Astrocyte (in vitro differentiated cells and primary cell): ENCODE measurements around the gene GTF3C1. TPM values are rescaled to one million over a fixed set of nuclear protein-coding genes. Genes with fewer than 3 reads are reported as not detected.

Source experiments
- DNase-seq: peaks from one replicate; pipeline ENCODE4 v3.0.0-alpha.2; 2010; ENCODE audit warnings: low read depth
- FAIRE-seq: peaks from 2 replicates; lab custom pipeline; 2011; peaks lifted over from hg19 to GRCh38; lab: Jason Lieb, UNC
- H2AFZ ChIP-seq: 2 replicates; pipeline ENCODE4 v1.6.0; 2012; ENCODE audit warnings: low read depth, low read length, inconsistent platforms
- H3K27ac ChIP-seq: 2 replicates; pipeline ENCODE4 v1.5.1; 2011; ENCODE audit warnings: low read depth, low read length, inconsistent platforms
- H3K27me3 ChIP-seq: 2 replicates; pipeline ENCODE4 v1.6.0; 2011; ENCODE audit warnings: low read length, inconsistent platforms; ENCODE audit not compliant: insufficient read depth
- H3K36me3 ChIP-seq: 2 replicates; pipeline ENCODE4 v1.5.1; 2011; ENCODE audit warnings: low read length, inconsistent platforms; ENCODE audit not compliant: insufficient read depth
- H3K4me1 ChIP-seq: 2 replicates; pipeline ENCODE4 v1.5.1; 2011; ENCODE audit warnings: low read length, inconsistent platforms; ENCODE audit not compliant: insufficient read depth
- H3K4me2 ChIP-seq: 2 replicates; pipeline ENCODE4 v1.6.0; 2012; ENCODE audit warnings: low read length, inconsistent platforms
- H3K4me3 ChIP-seq: 2 replicates; pipeline ENCODE4 v1.5.1; 2011; ENCODE audit warnings: low read depth, mild to moderate bottlenecking, low read length, inconsistent platforms; ENCODE audit not compliant: insufficient read depth
- H3K79me2 ChIP-seq: 2 replicates; pipeline ENCODE4 v1.6.0; 2012; ENCODE audit warnings: mild to moderate bottlenecking, low read length, inconsistent platforms; ENCODE audit not compliant: insufficient read depth
- H3K9ac ChIP-seq: 2 replicates; pipeline ENCODE4 v1.6.0; 2012; ENCODE audit warnings: mild to moderate bottlenecking, low read length, inconsistent platforms
- H3K9me3 ChIP-seq: 2 replicates; pipeline ENCODE4 v1.5.1; 2012; ENCODE audit warnings: low read depth, mild to moderate bottlenecking, low read length, inconsistent platforms; ENCODE audit not compliant: insufficient read depth
- H4K20me1 ChIP-seq: 2 replicates; pipeline ENCODE4 v1.6.0; 2012; ENCODE audit warnings: low read length, inconsistent platforms; ENCODE audit not compliant: insufficient read depth
- H3K27ac Mint-ChIP-seq: one replicate; pipeline ENCODE4 v1.8.0; 2021; ENCODE audit warnings: mild to moderate bottlenecking, mixed read lengths; ENCODE audit not compliant: unreplicated experiment
- H3K27me3 Mint-ChIP-seq: one replicate; pipeline ENCODE4 v1.8.0; 2021; ENCODE audit warnings: low read depth, mixed read lengths; ENCODE audit not compliant: unreplicated experiment
- H3K36me3 Mint-ChIP-seq: one replicate; pipeline ENCODE4 v1.8.0; 2021; ENCODE audit warnings: low read depth, mixed read lengths; ENCODE audit not compliant: unreplicated experiment
- H3K4me1 Mint-ChIP-seq: one replicate; pipeline ENCODE4 v1.8.0; 2021; ENCODE audit warnings: low read depth, mixed read lengths; ENCODE audit not compliant: unreplicated experiment
- H3K4me3 Mint-ChIP-seq: one replicate; pipeline ENCODE4 v1.8.0; 2021; ENCODE audit warnings: mild to moderate bottlenecking, moderate library complexity, mixed read lengths; ENCODE audit not compliant: unreplicated experiment
- H3K9me3 Mint-ChIP-seq: one replicate; pipeline ENCODE4 v1.8.0; 2021; ENCODE audit warnings: mild to moderate bottlenecking, mixed read lengths; ENCODE audit not compliant: unreplicated experiment
- CTCF ChIP-seq: IDR thresholded peaks from 2 replicates; pipeline ENCODE4 v1.5.1; 2011; ENCODE audit warnings: low read depth, mild to moderate bottlenecking, inconsistent platforms, low read length, moderate library complexity; ENCODE audit not compliant: insufficient read depth
- EZH2 ChIP-seq: IDR thresholded peaks from 2 replicates; pipeline ENCODE4 v1.6.1; 2012; ENCODE audit warnings: mild to moderate bottlenecking, low read length, inconsistent platforms; ENCODE audit not compliant: insufficient read depth
- total RNA-seq: library from RNA; stranded (reverse); gene quantifications from 2 replicates; pipeline ENCODE4 v1.2.1, GENCODE V29; 2021

The GTF3C1 gene
- total RNA-seq, 1 donor from 2014 or later, result 103 TPM

GRCh38 chr16:27598220-27598619 lies 48.5 kb upstream of the GTF3C1 start:
- no peaks in the 10 kb centered on the region for H3K36me3 ChIP-seq
- Mint-ChIP-seq H3K9me3 (peaks cover 4% of the 10 kb centered on the region), H3K27ac (no peak overlapping the region), H3K4me1 (peaks cover 6% of the 10 kb centered on the region), H3K36me3 (peaks cover 16% of the 10 kb centered on the region), H3K27me3 (no peaks in the 10 kb centered on the region), H3K4me3 (no peak overlapping the region)
- no peak for TF ChIP-seq CTCF
- TF ChIP-seq EZH2, result no peak
- no peak overlapping the region for H3K4me2 ChIP-seq
- H2AFZ ChIP-seq, result no peak overlapping the region
- no peak overlapping the region for H3K9ac ChIP-seq
- H3K4me1 ChIP-seq, result peaks cover 6% of the 10 kb centered on the region
- H3K79me2 ChIP-seq, result no peaks in the 10 kb centered on the region
- no peak for DNase-seq
- FAIRE-seq, result no peak
- H3K4me3 ChIP-seq, result no peak overlapping the region
- H3K27ac ChIP-seq, result no peak overlapping the region
- H3K9me3 ChIP-seq, result no peaks in the 10 kb centered on the region
- no peaks in the 10 kb centered on the region for H3K27me3 ChIP-seq
- H4K20me1 ChIP-seq, result no peaks in the 10 kb centered on the region

- Mint-ChIP-seq H3K4me3 (no peak overlapping the region), H3K4me1 (peaks cover 6% of the 10 kb centered on the region), H3K27me3 (no peaks in the 10 kb centered on the region), H3K36me3 (peaks cover 17% of the 10 kb centered on the region), H3K9me3 (peaks cover 4% of the 10 kb centered on the region), H3K27ac (no peak overlapping the region)
- no peaks in the 10 kb centered on the region for H3K36me3 ChIP-seq
- FAIRE-seq (no peak), DNase-seq (no peak)
- H3K4me2 ChIP-seq, result no peak overlapping the region
- no peaks in the 10 kb centered on the region for H3K79me2 ChIP-seq
- no peak overlapping the region for H3K4me3 ChIP-seq
- H3K9ac ChIP-seq, result no peak overlapping the region
- H3K27ac ChIP-seq, result no peak overlapping the region
- H3K27me3 ChIP-seq, result no peaks in the 10 kb centered on the region
- TF ChIP-seq EZH2 (no peak), CTCF (no peak)
- H2AFZ ChIP-seq, result no peak overlapping the region
- H3K4me1 ChIP-seq, result peaks cover 6% of the 10 kb centered on the region
- no peaks in the 10 kb centered on the region for H4K20me1 ChIP-seq
- no peaks in the 10 kb centered on the region for H3K9me3 ChIP-seq
Measured at GRCh38 chr16:27597361-27597760, 47.6 kb upstream of the GTF3C1 start.

- H3K27ac Mint-ChIP-seq, result peak overlapping the region; percentile 31
- peaks cover 4% of the 10 kb centered on the region for H3K9me3 Mint-ChIP-seq
- no peak for TF ChIP-seq EZH2
- no peak for TF ChIP-seq CTCF
- peaks cover 6% of the 10 kb centered on the region for H3K4me1 Mint-ChIP-seq
- no peaks in the 10 kb centered on the region for H3K27me3 Mint-ChIP-seq
- Histone ChIP-seq H3K4me2 (peak overlapping the region; percentile 24), H3K36me3 (no peaks in the 10 kb centered on the region), H3K27ac (no peak overlapping the region), H3K4me3 (no peak overlapping the region), H3K9me3 (no peaks in the 10 kb centered on the region), H3K9ac (no peak overlapping the region), H3K27me3 (no peaks in the 10 kb centered on the region), H3K79me2 (no peaks in the 10 kb centered on the region), H3K4me1 (peaks cover 6% of the 10 kb centered on the region), H2AFZ (no peak overlapping the region), H4K20me1 (no peaks in the 10 kb centered on the region)
- no peak overlapping the region for H3K4me3 Mint-ChIP-seq
- DNase-seq (no peak), FAIRE-seq (no peak)
- H3K36me3 Mint-ChIP-seq, result peaks cover 18% of the 10 kb centered on the region
Measured at GRCh38 chr16:27596411-27596810, 46.7 kb upstream of the GTF3C1 start.
